ENCODE results near the gene POLR3B. TPM values are rescaled to one million over a fixed set of nuclear protein-coding genes. Genes with fewer than 3 reads are reported as not detected.

Gene POLR3B
- total and polyA plus RNA-seq, 10 of the 15 experiments (the other 5 are each of a cell fraction or from before 2014, with no cell fraction given), result 2.3 to 10.5 (median 8.0) TPM

DNA sequence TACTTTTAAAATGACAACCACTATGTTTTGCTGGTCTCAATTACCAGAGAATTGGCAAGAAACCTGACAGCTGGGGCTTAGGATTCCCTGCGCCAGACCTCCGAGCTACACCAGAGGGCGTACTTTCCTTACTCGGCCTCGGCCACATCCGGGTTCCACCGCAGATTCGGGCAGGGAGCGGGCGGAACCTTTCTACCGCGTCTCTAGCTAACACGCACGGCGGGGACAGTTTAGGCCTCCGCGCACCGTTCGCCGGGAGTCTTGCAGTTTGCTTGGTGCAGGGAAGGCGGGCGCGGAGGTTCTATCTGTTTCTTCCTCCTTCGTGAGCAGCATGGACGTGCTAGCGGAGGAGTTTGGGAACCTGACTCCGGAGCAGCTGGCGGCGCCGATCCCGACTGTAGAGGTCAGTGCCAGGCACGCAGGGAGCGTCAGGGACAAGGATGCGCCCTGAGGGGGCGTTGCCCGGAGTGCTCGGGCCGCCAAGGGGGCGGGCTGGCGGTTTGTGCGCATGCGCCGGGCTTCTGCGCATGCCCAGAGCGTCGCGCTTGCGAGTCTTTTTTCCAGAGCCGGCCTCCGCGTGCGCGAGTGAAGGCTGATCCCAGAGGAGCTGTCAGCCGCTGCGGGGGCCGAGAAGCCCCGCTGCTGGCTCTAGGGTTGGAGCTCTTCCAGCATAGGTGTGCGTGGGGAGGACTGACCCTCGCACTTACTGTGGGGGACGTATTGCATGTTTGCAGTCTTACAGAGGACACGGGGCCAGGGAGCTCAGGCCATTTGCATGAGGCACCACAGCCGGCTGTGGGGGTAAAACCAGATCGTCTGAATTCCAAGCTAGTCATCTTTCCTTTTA, at the start of gene POLR3B (continued):
- TF ChIP-seq, protein P1, sequence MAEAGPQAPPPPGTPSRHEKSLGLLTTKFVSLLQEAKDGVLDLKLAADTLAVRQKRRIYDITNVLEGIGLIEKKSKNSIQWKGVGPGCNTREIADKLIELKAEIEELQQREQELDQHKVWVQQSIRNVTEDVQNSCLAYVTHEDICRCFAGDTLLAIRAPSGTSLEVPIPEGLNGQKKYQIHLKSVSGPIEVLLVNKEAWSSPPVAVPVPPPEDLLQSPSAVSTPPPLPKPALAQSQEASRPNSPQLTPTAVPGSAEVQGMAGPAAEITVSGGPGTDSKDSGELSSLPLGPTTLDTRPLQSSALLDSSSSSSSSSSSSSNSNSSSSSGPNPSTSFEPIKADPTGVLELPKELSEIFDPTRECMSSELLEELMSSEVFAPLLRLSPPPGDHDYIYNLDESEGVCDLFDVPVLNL (IDR thresholded peaks at IDR 0.05; ENCODE audit: low read depth, low read length), result peak; percentile 57
- TF ChIP-seq ZNF384 (IDR thresholded peaks at IDR 0.05; ENCODE audit: borderline replicate concordance, low read depth, low read length), result 0 out of 2 replicates have a peak, but pooled peaks have one; percentile 26
- TF ChIP-seq ZZZ3 (IDR thresholded peaks at IDR 0.05; ENCODE audit: control insufficient read depth, insufficient read length, low read depth), result no peak
- TF ChIP-seq, protein P2, sequence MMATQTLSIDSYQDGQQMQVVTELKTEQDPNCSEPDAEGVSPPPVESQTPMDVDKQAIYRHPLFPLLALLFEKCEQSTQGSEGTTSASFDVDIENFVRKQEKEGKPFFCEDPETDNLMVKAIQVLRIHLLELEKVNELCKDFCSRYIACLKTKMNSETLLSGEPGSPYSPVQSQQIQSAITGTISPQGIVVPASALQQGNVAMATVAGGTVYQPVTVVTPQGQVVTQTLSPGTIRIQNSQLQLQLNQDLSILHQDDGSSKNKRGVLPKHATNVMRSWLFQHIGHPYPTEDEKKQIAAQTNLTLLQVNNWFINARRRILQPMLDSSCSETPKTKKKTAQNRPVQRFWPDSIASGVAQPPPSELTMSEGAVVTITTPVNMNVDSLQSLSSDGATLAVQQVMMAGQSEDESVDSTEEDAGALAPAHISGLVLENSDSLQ (IDR thresholded peaks at IDR 0.05), result peak; percentile 58
- TF ChIP-seq RAD21 (IDR thresholded peaks at IDR 0.05; ENCODE audit: insufficient read depth, low read depth, low read length), result peak; percentile 68
- peak; percentile 46; the same call in 1 of the 2 replicates for TF ChIP-seq JUND (IDR thresholded peaks at IDR 0.05; ENCODE audit: low read depth, low read length)
- TF ChIP-seq BMI1 (IDR thresholded peaks at IDR 0.05; ENCODE audit: borderline replicate concordance), result no peak
- peak; percentile 84 for TF ChIP-seq SMC3 (IDR thresholded peaks at IDR 0.05; ENCODE audit: borderline replicate concordance, low read length)
- TF ChIP-seq GABPA (IDR thresholded peaks at IDR 0.05; ENCODE audit: low read depth), result peak; percentile 94
- TF ChIP-seq HDAC6 (IDR thresholded peaks at IDR 0.05; ENCODE audit: unreplicated experiment), result no peak
- TF ChIP-seq SRF (IDR thresholded peaks at IDR 0.05; ENCODE audit: low read depth in 2 of 2, low read length in 2 of 2), result peak; percentile 24 to 89; a peak in 2 of 4 replicates
- TF ChIP-seq, protein P3, sequence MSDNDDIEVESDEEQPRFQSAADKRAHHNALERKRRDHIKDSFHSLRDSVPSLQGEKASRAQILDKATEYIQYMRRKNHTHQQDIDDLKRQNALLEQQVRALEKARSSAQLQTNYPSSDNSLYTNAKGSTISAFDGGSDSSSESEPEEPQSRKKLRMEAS (IDR thresholded peaks at IDR 0.05; ENCODE audit: low read depth, low read length), result peak; percentile 81
- peak; percentile 96 for TF ChIP-seq LARP7 (IDR thresholded peaks at IDR 0.05)

All from GM12878 (cell line).